Panc1 (cell line): ENCODE data around the gene ERLEC1.

ENCODE experiments used
- POLR2AphosphoS5 ChIP-seq: IDR thresholded peaks from 2 replicates; pipeline ENCODE4 v1.6.1; 2012; ENCODE audit warnings: mild to moderate bottlenecking, low read depth, low read length, moderate library complexity
- REST ChIP-seq, 2 experiments: IDR thresholded peaks; 2 replicates each; pipeline ENCODE4 v1.6.1; 2011 to 2012; ENCODE audit warnings: low read depth in 2 of 2, control low read depth in 1 of 2, low read length in 1 of 2, mild to moderate bottlenecking in 1 of 2, moderate library complexity in 1 of 2; ENCODE audit not compliant: insufficient read depth in 1 of 2
- TCF7L2 ChIP-seq: IDR thresholded peaks from 2 replicates; pipeline ENCODE4 v1.6.1; 2011; ENCODE audit warnings: mild to moderate bottlenecking, low read depth, low read length, inconsistent platforms
- TF ChIP-seq, protein P1 (sequence below): fragments of 450-650 bp; IDR thresholded peaks from 2 replicates; pipeline ENCODE4 v1.5.1; 2017; ENCODE audit warnings: mild to moderate bottlenecking

GRCh38 chr2:53744395-53745065, 42.3 kb upstream of the ERLEC1 start:
- TF ChIP-seq, protein P1, sequence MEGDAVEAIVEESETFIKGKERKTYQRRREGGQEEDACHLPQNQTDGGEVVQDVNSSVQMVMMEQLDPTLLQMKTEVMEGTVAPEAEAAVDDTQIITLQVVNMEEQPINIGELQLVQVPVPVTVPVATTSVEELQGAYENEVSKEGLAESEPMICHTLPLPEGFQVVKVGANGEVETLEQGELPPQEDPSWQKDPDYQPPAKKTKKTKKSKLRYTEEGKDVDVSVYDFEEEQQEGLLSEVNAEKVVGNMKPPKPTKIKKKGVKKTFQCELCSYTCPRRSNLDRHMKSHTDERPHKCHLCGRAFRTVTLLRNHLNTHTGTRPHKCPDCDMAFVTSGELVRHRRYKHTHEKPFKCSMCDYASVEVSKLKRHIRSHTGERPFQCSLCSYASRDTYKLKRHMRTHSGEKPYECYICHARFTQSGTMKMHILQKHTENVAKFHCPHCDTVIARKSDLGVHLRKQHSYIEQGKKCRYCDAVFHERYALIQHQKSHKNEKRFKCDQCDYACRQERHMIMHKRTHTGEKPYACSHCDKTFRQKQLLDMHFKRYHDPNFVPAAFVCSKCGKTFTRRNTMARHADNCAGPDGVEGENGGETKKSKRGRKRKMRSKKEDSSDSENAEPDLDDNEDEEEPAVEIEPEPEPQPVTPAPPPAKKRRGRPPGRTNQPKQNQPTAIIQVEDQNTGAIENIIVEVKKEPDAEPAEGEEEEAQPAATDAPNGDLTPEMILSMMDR = no peak
- no peak for TF ChIP-seq TCF7L2
- TF ChIP-seq REST (IDR thresholded peaks at IDR 0.05; ENCODE audit: insufficient read depth in 1 of 2, low read depth in 2 of 2, low read length in 1 of 2) = no peak
- TF ChIP-seq POLR2AphosphoS5 = no peak
